Measurements from ENCODE around the gene RRAD.

Gene RRAD

DNA sequence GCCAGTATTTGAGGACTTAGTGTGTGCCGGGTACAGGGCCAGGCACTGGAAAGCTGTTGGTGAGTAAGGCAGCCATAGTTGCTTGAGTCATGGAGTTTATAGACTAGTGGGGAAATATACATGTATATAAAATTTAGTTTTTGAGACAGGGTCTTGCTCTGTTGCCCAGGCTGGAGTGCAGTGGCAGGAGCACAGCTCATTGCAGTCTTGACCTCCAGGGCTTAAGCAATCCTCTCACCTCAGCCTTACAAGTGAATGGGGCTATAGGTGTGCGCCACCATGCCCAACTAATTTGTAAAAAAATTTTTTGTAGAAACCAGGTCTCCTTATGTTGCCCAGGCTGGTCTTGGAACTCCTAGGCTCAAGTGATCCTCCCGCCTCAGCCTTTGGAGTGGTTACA, 42.6 kb downstream of the RRAD start:
- no peak for DNase-seq (ENCODE audit: low spot score)
- Histone ChIP-seq H3K4me3 (no peak overlapping the region), H3K27ac (no peak overlapping the region)
- no peak for TF ChIP-seq CTCF (IDR thresholded peaks at IDR 0.05)

DNA sequence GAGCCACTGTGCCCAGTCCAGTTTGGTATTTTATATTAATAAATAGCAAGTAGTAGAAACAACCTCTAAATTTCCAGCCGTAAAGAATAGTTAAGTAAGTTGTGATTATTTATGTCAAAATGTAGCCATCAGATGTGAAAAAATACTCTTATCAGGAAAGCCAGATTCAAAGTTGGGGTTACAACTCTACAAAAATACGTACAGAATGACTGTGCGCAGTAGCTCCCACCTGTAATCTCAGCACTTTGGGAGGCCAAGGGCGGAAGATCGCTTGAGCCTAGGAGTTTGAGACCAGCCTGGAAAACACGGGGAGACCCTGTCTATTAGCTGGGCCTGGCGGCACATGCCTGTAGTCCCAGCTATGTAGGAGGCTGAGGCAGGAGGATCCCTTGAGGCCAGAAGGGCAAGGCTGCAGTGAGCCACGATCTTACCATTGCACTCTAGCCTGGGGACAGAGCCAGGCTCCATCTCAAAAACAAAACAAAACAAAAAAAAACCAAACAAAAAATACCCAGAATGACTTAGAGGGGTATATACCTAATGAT, 43.3 kb downstream of the RRAD start:
- H3K4me3 ChIP-seq = no peak overlapping the region
- no peak for TF ChIP-seq CTCF (IDR thresholded peaks at IDR 0.05)
- no peak for DNase-seq (ENCODE audit: low spot score)
- peak overlapping the region in 1 of 2 donors; percentile 43 for H3K27ac ChIP-seq

GRCh38 chr16:66881560-66881959, 43.8 kb downstream of the RRAD start:
- Histone ChIP-seq H3K4me3 (peak overlapping the region; percentile 95), H3K27ac (peak overlapping the region; percentile 43 to 89)
- no peak for DNase-seq (ENCODE audit: low spot score)
- no peak for TF ChIP-seq CTCF (IDR thresholded peaks at IDR 0.05)

DNA sequence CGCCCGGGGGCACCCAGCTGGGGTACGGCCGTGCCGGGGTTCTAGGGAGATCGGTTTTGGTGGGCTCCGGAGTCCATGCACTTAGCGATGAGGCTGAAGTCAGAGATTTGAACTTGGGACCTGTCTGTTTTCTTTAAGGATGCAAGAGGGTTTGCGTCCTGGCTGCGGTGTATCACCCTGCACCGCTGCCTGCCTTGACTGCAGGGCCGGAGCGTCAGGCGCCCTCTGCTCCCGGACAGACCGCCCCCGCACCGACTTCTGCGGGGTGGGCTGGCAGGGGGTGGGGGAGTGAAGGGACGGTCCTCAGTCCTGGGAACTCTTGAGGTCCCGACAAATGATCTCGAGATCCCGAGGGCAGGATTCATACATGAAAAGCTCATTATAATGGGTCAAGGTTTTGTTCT, 44.3 kb downstream of the RRAD start:
- peak overlapping the region; percentile 88 to 89 for H3K27ac ChIP-seq
- no peak for DNase-seq (ENCODE audit: low spot score)
- H3K4me3 ChIP-seq = peak overlapping the region; percentile 95
- no peak for TF ChIP-seq CTCF (IDR thresholded peaks at IDR 0.05)

DNA sequence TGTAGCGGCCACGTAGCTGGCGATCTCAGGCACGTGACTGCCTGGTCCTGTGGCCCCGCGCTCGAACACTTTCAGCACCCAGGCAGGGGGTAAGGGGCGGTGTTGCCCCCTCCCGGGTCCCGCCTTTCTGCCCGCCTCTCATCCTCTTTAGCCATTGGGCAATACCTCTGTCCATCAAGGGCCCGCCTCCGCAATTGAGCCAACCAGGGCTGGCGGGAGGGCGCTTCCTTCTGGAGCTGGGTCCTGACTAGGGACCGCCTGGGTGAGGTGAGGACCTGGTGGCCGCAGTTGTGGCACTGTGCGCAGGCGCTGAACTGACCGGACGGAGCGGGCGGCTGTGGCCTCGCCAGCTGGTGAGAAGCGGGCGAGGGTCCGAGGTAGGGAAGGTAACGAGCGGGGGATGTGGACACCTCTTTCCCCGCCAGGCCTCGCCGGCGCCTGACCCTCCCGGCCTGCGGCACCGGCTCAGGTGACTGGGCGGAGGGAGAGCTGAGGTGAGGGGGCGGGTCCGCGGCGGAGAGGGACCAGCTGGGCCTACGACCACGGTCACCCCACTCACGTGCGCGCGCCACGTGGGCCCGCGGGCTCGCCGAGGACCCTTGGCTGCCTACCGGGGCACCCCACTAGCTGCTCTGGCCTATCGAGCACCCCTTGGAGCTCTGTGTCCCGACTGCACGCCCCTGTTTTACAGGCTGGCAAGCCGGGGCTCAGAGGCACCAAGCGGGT, 44.9 kb downstream of the RRAD start, which contains the start of gene PDP2:
Gene PDP2 (plus strand): TSS at position 228 of the 726 bp plus-strand sequence. CDS start 3,770 bp downstream, outside the sequence.
- peak within 1 kb of the TSS; percentile 95 for H3K4me3 ChIP-seq
- no peak for TF ChIP-seq CTCF (IDR thresholded peaks at IDR 0.05)
- peak within 1 kb of the TSS; percentile 88 to 89 for H3K27ac ChIP-seq
- peak; percentile 97 for DNase-seq (ENCODE audit: low spot score)

- H3K4me3 ChIP-seq = no peak overlapping the region
- no peak for DNase-seq (ENCODE audit: low spot score)
- no peak for TF ChIP-seq CTCF (IDR thresholded peaks at IDR 0.05)
- no peak overlapping the region for H3K27ac ChIP-seq
Measured at GRCh38 chr16:66878067-66878466, 47.3 kb downstream of the RRAD start.
